HG02970 (cell line): ENCODE measurements around the gene PKDCC.
"Not testable (repeated sequence)": the region's sequence is repeated elsewhere in the genome, so short reads cannot be mapped to it uniquely, and the experiment has no call there.

Experiments
- ATAC-seq: cut with Tn5 transposase; IDR thresholded peaks from one replicate; pipeline ENCODE4 v1.9.1; 2021; ENCODE audit warnings: mild to moderate bottlenecking, moderate library complexity, moderate number of reproducible peaks; ENCODE audit not compliant: unreplicated experiment, low FRiP score

Gene PKDCC

DNA sequence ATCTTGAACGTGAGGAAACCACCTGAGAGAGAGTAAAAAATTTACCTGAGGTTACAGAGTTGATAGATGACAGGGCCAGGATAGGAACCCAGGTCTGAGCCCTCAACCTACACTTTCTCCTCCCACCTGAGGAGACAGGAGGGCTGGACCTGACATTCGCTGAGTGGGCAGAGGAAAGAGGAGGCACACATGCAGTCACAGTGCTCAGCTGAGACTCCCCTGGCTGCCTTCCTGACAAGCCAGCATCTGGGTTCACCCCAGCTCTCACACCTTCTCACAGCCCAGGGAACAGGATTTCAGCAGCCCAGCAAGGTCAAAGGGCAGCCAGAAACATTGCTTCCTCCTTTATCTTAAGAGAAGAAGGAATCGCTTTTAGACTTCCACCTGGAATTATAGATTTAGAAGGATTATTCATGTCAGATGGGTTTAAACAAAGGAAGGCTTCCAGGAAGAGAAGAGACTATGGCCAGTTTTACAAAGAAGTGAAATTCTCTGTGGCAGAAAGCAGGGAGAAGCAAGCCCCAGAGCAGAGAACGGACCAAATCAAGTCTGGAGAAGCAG is 18.1 kb upstream of the PKDCC start:
- no peak for ATAC-seq

DNA sequence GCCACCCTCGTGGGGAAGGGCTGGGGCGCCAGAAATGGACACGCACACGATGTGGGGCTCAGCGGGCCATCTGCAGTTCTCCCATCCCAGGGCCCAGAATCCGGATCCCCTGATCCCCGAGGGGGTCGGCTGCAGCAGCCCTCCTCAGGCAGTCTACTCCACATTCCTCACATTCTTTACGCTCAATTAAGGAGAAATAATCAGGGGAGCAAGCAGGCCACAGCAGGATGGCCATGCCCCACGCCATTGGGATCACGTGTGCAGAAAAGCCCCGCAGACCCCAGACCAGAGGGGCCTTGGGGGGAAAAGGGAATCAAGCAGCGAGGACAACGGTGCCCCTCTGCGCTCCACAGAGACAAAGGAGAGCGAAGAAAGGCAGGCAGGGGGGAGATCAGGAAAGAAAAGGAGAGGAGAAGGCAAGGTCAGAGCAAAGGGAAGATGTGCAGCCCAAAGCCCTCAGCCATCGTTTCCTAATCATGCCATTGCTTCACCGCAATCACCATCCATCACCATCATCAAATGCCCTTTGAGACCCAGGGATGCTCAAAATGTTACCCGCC is 17.5 kb upstream of the PKDCC start:
- no peak for ATAC-seq

DNA sequence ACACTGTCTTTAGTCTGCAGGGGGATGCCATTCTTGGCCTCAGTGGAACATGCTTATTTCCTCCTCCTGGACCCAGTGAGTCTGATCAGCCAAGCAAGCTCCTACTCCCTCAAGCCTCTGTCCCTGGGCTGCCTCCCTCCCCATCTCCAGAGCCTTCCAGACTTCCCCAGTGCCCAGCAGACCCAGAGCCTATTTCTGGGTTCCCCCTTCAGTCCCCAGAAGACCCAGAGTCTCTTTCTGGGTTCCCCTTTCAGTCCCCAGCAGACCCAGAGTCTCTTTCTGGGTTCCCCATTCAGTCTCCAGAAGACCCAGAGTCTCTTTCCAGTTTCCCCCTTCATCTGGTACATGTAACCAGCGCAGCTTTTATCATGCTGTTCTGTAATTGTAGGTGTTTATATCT is 17.0 kb upstream of the PKDCC start:
- ATAC-seq: no peak

DNA sequence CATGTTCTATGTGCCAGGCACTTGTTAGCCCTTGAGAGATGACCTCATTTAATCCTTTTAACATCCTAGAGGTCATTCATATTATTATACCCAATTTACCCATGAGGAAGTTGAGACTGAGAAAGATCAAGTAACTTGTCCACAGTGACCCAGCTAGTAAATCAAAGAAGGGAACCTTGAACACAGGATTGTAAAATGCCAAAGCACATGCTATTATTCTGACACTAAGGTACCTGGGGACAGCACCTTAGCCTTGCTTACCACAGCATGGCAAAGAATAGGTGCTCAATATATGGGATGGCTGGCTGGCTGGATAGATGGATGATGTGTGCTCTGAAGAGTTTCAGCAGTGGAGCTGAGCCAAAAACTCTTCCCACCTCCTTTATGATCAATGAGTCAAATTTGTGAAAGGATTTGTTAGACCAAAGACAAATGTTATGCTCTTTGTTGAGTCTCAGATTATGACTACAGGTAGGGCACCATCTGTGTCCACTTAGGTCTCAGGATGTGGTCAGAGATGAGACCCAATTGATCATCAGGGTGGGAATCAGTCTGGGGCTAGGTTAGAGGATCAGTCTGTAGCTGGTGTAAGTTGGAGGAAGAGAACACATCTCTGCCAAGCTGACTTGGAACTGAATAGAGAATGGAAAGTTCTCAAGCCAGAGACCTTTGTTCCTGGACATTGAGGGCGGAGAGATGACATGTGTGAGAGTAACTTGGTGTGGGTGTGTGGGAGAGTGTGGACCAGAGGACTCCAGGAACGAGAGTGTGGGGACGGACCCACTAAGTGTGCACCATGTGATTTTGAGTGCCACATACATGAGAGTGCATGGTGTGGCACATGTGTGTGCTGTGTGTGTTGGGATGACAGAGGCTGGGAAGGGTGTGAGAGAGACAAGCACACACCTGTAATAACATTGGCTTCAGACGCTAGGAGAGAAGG is 16.3 kb upstream of the PKDCC start:
- ATAC-seq: no peak

GRCh38 chr2:42032224-42032620 is 15.6 kb upstream of the PKDCC start:
- no peak for ATAC-seq

DNA sequence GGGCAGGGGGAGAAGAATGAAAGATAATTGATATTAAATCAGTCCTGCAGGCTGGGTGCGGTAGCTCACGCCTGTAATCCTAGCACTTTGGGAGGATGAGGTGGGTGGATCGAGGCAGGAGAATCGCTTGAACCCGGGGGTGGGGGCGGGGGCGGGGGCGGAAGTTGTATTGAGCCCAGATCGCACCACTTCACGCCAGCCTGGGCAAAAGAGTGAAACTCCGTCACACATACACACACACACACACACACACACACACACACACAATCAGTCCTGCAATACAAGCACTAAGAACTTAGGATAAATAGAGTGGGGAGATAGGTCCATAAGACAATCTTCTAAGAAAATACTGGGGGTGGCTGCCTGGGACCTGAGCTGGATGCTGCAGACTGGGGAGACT is 15.1 kb upstream of the PKDCC start:
- no peak for ATAC-seq

DNA sequence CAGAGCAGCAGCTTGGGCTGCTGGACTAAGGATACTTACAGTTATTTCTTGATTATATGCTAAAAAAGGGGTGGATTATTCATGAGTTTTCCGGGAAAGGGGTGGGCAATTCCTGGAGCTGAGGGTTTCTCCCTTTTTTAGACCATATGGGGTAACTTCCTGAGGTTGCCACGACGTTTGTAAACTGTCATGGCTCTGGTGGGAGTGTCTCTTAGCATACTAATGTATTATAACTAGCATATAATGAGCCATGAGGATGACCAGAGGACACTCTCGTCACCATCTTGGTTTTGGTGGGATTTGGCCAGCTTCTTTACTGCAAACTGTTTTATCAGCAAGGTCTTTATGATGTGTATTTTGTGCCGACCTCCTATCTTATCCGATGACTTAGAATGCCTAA is 13.7 kb upstream of the PKDCC start:
- not testable (repeated sequence) for ATAC-seq

DNA sequence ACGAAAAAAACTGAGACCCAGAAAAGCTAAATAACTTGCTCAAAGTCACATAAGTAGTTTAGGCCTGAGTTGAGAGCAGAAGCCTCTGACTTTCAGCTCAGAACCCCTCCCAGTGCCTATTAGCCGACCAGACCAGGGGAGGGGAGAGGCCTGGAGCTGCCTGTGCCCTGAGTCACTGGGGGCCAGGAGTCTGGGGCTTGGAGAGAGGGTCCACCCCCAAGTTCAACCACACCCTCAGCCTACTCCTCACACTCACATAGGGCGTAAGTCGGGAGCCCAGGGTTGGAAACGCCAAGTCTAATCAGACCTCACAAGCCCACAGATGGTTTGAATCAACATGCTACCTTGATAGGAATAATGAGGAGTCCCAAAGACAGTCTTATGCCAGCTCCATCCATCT is 12.6 kb upstream of the PKDCC start:
- ATAC-seq: no peak

- ATAC-seq: no peak
These were observed 11.4 kb upstream of the PKDCC start for GRCh38 chr2:42036413-42036812.

GRCh38 chr2:42036940-42037339 is 10.9 kb upstream of the PKDCC start:
- no peak for ATAC-seq

- ATAC-seq: no peak
These were observed 7.1 kb upstream of the PKDCC start for GRCh38 chr2:42040643-42041278.

DNA sequence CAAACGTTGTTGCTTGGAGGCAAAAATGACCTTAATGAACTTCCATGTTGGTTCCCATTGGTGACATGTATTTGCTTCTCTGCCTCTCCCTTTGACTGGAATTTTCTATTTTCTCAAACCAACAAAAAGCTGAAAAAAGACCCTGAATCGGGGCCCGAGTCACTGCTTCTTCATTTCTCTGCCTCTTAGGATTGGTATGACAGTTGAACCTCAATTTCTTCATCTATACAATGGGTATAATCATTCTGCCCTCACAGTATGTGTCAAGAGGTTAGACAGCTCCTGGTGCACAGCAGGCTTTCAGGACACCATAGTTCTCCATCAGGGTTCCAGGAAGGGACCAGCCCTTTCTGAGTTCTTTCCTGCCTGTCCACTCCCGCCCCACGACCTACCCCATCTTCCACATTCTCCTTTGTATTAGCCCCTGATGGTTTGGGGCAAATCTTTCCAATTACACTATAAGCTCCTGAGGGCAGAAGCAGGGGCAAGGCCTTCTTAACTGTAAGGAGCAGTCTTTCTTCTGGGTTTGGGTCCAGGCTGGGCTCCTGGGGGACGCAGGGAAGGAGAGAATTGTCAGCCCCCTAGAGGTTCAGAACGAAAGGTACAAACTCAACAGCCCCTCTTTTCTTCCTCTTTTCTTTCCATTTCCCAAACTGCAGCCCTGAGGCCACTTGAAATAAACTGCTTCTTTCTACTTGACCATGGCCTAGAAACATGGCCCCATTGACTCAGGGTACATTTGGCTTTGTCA is 6.3 kb upstream of the PKDCC start:
- ATAC-seq: no peak

GRCh38 chr2:42042631-42043355 is 5.0 kb upstream of the PKDCC start:
- no peak for ATAC-seq

DNA sequence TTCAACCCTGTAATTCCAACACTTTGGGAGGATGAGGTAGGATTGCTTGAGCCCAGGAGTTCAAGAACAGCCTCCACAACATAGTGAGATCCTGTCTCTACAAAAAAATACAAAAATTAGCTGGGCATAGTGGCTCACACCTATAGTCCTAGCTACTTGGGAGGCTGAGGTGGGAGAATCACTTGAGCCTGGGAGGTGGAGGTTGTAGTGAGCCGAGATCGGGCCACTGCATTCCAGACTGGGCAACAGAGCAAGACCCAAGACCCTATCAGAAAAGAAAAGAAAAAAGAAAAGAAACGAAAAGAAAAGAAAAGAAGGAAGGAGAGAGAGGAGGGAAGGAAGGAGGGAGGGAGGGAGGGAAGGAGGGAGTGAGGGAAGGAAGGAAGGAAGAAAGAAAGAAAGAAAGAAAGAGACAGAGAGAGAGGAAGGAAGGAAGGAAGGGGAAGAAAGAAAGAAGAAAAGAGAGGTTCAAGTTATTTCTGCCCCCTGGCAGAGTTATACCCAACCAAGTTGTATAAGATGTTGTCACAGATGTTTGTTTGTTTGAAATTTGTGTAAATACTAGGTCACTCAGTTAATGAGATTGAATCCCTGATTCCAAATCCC is 3.9 kb upstream of the PKDCC start:
- ATAC-seq: no peak

DNA sequence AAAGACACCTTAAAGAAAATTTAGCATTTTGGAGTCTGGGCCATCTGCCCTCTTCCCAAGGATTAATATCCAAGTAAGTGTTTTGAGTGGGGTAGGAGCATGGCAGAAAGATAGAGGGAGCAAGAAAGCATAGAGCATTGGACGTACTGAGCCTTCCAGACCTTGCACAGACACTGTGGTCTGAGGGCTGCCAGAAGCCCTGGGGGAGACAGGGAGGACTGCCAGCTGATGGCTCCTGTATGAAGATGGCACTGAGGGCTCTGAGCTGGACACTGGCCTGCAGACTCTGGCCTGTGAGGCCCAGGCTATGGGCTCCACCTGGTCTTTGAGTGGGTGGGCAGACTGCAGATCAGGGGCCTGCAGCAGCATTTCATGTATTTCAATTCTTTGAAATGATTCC is 2.9 kb upstream of the PKDCC start:
- ATAC-seq: no peak

GRCh38 chr2:42045352-42045751 is 2.5 kb upstream of the PKDCC start:
- ATAC-seq: no peak

DNA sequence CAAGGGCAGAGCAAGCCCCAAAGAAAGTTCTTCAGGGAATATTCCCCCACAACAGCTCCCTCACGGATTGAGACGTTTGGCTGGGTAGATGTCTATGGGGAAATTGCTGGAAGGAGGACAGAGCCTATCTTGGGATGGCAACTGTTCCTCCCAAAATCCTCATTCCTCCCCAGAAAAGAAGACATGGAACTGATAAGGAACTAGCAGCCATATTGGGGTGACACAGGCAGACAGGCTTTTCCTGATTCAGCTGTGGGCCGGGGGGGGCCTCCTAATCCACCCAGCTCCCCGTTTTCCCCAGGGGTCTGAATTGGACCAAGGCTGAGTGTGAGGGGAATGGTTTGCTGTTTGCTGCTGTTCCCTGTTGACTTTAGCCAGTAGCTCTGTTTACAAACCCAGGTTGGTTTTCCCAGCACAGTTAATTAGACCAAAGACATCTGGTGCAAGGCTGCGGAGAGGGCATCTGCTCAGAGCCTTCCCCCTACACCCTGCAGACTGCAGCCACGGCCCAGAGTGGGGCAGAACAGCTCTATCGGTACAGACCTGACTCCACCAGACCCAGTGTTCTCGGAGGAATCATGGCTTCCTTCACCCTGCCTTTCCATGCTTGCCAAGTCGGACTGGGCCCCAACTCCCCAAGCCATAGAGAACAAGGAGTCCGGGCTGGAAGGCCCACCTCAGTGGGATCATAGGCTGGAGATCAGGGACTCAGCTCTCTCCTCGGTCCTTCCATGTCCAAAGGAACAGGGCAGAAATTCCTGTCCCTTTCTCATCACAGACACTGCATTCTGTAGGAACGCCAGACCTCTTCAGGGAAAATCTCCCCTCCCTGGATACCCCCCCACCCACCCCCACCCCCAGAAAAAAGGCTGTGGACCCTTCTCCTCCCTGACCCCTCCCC is 1.7 kb upstream of the PKDCC start:
- ATAC-seq: no peak

DNA sequence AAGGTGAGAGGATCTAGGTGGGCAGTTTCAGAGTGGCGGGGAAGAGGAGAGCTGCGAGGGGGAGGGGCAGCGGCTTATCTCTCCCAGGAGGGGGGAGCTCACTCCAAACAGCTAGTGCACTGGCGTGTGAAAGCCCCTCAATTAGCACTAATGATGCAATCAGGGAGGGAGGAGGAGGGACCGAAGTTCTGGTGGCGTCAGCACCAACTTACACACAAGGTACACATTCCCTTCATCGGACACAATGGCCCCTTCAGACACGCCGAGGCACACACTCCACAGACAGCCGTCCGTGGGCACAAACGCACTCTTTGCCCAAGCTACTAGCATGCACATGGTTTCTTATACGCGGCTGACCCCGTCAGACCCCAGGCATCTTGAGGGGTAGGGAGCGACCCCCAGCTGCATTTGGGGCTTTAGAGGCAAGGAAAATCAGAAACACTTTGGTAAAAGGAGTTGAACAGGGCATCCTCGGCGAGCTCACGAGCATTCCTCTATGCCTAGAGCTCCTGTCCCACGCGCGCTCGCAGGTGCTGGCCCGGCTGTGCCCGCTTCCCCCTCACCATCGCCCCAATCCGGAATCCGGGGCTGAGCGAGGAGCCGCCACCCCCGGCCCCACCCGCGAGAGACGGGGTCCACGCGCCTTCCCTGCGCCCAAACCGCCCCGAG is 868 bp upstream of the PKDCC start:
- no peak for ATAC-seq
